ENCODE measurements around the gene PRKAG2.

DNA sequence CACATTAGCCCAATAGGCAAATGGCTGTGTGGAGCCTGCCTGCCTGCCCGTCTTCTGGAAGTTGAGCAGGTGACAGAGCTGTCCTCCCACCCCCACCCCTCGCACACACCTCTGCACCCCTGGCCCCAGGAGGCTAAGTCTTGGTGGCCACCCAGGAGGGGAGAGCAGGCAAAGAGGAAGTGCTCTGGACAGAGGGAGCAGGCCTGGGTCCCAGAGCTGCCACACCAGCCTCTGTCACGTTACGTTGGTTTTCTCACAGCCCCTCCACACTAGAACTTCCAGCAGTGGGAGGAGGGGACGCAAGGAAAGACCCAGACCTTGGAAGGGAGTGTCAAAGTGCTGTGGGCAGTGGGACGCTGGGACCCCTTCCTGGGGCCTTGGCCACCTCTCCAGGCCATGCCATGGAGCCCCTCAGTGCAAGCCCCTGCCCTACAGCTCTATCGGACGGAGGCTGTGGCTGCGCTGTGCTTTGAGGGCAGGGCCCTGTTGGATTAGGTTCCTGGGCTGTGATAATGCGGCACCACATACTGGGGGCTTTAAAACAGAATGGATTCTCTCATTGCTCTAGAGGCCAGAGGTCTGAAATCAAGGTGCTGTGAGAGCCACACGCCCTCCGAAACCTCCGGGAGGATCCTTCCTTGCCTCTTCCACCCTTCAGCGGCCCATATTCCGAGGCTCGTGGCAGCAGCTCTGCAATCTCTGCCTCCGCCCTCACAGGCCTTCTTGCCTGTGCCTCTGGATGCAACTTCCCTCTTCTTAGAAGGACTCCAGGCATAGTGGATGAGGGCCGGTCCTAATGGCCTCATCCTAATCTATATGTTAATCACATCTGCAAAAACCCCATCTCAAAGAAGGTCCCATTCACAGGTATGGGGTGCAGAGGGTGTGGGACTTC is 9.9 kb downstream of the PRKAG2 start:
- TF ChIP-seq, protein P1, sequence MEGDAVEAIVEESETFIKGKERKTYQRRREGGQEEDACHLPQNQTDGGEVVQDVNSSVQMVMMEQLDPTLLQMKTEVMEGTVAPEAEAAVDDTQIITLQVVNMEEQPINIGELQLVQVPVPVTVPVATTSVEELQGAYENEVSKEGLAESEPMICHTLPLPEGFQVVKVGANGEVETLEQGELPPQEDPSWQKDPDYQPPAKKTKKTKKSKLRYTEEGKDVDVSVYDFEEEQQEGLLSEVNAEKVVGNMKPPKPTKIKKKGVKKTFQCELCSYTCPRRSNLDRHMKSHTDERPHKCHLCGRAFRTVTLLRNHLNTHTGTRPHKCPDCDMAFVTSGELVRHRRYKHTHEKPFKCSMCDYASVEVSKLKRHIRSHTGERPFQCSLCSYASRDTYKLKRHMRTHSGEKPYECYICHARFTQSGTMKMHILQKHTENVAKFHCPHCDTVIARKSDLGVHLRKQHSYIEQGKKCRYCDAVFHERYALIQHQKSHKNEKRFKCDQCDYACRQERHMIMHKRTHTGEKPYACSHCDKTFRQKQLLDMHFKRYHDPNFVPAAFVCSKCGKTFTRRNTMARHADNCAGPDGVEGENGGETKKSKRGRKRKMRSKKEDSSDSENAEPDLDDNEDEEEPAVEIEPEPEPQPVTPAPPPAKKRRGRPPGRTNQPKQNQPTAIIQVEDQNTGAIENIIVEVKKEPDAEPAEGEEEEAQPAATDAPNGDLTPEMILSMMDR (IDR thresholded peaks at IDR 0.05; ENCODE audit: insufficient read depth, low read length, poor library complexity, severe bottlenecking) = no peak
- no peak for TF ChIP-seq EZH2phosphoT487 (conservative IDR thresholded peaks at IDR 0.05; ENCODE audit: low read length)
